ES-I3 (cell line): ENCODE measurements around the gene PTCHD4.
"Not testable (repeated sequence)": the region's sequence is repeated elsewhere in the genome, so short reads cannot be mapped to it uniquely, and the experiment has no call there.

Source experiments
- H3K36me3 ChIP-seq: 2 replicates; pipeline ENCODE4 v1.6.1; 2013; ENCODE audit warnings: mild to moderate bottlenecking, low read length, control low read depth, moderate library complexity; ENCODE audit not compliant: insufficient read depth
- H3K4me1 ChIP-seq: 2 replicates; pipeline ENCODE4 v1.6.1; 2013; ENCODE audit warnings: mild to moderate bottlenecking, control low read depth, low read length; ENCODE audit not compliant: insufficient read depth
- H3K9ac ChIP-seq: 2 replicates; pipeline ENCODE4 v1.6.1; 2013; ENCODE audit warnings: low read depth, mild to moderate bottlenecking, low read length, moderate library complexity
- H3K9me3 ChIP-seq: 2 replicates; pipeline ENCODE4 v1.6.1; 2013; ENCODE audit warnings: mild to moderate bottlenecking, low read length, moderate library complexity; ENCODE audit not compliant: control insufficient read depth, insufficient read depth

PTCHD4 gene

GRCh38 chr6:48111143-48111506 is at the start of gene PTCHD4:
TSS of gene PTCHD4 (minus strand) at chr6:48111197. CDS start at chr6:48068957, 42,240 bp downstream.
- no peaks in the 10 kb centered on the region for H3K36me3 ChIP-seq
- no peaks in the 10 kb centered on the region for H3K9me3 ChIP-seq
- H3K9ac ChIP-seq: peak within 1 kb of the TSS; percentile 86
- peaks cover 24% of the 10 kb centered on the region; the same call in 1 of the 2 replicates for H3K4me1 ChIP-seq

DNA sequence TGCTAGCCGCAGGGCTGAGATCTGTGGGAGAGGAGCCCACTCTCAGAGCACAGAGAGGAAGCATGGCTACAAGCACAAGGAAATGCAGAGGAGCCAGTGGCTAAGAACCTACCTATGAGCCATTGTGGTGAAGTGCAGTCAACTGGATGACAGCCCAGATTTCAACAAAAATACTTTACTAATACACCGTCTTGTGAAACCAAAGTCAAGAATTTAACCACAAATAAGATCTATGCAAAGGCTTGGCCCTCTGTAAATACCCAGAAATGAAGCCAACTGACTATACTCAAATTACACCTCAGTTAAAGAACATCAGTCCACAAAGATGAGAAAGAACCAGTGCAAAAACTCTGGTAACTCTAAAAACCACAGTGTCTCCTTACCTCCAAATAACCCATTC is 40.1 kb upstream of the PTCHD4 start:
- Histone ChIP-seq H3K36me3 (no peaks in the 10 kb centered on the region), H3K4me1 (no peaks in the 10 kb centered on the region), H3K9ac (no peak overlapping the region), H3K9me3 (peaks cover 6% of the 10 kb centered on the region)

DNA sequence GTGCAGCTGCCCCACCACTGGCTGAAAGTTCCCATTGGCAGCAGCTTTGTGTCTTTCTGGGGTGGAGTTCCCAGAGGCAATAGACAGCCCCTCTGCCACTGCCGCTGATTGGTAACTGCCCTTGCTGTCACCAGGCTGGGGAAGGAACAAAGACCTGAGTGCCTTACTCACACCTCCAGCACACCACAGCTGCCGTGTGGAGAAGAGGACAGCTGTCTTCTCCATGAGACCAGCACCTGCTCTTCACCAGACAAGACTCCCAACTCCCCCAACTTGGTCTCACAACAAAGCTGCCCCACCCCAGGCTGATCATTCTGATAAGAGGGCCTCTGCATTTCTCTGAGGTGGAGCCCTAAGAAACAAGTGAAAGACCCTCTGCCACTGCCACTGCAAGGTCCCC is 39.7 kb upstream of the PTCHD4 start:
- Histone ChIP-seq H3K9ac (no peak overlapping the region), H3K36me3 (no peaks in the 10 kb centered on the region), H3K9me3 (peaks cover 6% of the 10 kb centered on the region), H3K4me1 (no peaks in the 10 kb centered on the region)

GRCh38 chr6:48147051-48147450 is 36.1 kb upstream of the PTCHD4 start:
- no peak overlapping the region for H3K9ac ChIP-seq
- no peaks in the 10 kb centered on the region for H3K4me1 ChIP-seq
- H3K9me3 ChIP-seq: peaks cover 3% of the 10 kb centered on the region
- no peaks in the 10 kb centered on the region for H3K36me3 ChIP-seq

DNA sequence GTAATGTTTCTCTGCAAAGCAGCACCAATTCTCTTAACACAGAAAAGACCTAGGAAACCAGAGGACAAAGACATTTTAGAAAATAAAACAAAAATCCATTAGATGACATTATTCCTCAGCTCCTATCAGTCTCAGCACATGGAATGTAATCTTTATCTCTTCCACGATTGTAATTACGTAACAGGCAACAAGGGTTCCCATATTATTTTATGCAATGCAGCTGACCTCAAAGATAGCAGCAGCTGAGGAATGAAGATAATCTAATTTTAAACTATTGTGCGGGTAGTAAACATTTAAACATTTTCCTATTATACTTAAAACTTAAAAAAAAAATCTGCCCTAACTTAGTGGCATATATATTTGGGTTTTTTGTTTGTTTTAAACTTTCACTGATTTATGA is 33.0 kb upstream of the PTCHD4 start:
- H3K36me3 ChIP-seq: no peaks in the 10 kb centered on the region
- no peak overlapping the region for H3K9ac ChIP-seq
- H3K9me3 ChIP-seq: no peaks in the 10 kb centered on the region
- H3K4me1 ChIP-seq: no peaks in the 10 kb centered on the region

GRCh38 chr6:48141975-48142374 is 31.0 kb upstream of the PTCHD4 start:
- Histone ChIP-seq H3K4me1 (0 out of 2 replicates have a peak, but pooled peaks cover under 1% of the 10 kb centered on the region), H3K9ac (no peak overlapping the region), H3K9me3 (no peaks in the 10 kb centered on the region), H3K36me3 (no peaks in the 10 kb centered on the region)

DNA sequence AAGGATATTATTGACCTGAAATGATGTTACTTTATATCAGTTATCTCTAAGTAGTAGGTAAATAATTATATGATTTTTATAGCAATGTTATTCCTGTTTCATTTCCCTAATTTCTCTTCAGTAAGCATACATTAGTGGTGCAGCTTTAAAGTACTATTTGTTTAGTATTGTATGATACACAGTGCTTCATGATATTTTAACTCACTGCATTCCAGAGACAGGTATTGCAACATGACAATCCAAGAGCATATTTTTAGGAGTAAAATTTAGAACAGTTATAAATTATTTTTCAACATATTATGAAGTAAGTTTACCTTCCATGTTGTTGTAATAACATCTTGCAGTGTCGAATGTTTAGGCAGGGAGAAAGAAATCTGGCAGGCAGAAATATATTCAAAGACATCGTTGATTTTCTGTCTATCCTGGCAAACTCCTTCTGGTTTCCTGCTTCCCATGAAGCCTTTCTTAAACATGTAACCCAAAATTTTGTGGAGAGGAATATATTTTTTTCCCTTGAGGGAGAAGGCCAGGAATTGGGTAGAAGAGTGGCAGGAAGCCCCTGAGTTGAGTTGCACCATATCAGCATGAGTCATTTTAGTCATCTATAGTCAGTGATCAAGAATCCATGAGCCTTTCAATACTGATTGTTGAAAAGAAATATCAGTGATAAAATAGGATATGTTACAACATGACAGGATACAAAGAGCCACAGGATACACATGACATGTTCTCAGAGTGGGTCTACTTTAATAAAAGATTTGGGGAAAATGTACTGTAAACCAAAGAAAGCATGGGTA is 29.0 kb upstream of the PTCHD4 start:
- no peak overlapping the region for H3K9ac ChIP-seq
- no peaks in the 10 kb centered on the region for H3K9me3 ChIP-seq
- H3K36me3 ChIP-seq: no peaks in the 10 kb centered on the region
- H3K4me1 ChIP-seq: peaks cover 7% of the 10 kb centered on the region

GRCh38 chr6:48136856-48137255 is 25.9 kb upstream of the PTCHD4 start:
- Histone ChIP-seq H3K9me3 (no peaks in the 10 kb centered on the region), H3K9ac (no peak overlapping the region), H3K4me1 (peaks cover 7% of the 10 kb centered on the region), H3K36me3 (no peaks in the 10 kb centered on the region)

DNA sequence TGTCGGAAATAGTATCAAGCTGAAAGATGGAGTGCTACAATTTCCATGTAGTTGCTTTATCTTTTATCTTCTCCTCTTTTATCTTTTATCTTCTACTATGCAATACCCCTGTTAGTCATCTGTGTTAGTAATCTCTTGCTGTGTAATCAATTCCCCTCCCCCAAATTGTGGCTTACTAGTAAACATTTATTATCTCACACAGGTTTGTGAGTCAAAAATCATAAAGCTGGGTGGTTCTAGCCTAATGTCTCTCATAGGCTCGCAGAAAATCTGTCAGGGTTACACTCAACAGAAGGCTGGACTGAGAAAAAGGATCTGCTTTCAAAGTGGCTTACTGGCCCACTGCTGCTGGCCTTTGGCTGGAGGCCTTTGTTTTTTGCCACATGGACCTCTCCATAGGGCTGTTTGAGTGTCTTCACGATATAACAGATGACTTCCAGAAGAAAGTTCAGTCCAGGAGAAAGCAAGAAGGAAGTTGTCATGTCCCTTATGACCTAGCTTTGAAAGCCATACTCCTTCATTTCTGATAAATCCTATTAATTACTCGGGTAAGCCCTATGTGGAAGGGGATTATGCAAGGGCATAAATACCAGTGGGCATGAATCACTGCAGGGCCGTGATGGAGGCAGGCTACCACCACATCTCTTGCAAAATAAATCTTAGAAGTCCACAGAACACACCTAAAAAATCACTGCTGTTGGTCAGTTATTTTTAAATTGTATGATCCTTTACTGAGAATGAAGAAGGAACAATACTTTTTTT is 24.5 kb upstream of the PTCHD4 start:
- no peak overlapping the region for H3K9ac ChIP-seq
- H3K9me3 ChIP-seq: no peaks in the 10 kb centered on the region
- no peaks in the 10 kb centered on the region for H3K36me3 ChIP-seq
- H3K4me1 ChIP-seq: peaks cover 7% of the 10 kb centered on the region

- Histone ChIP-seq H3K36me3 (no peaks in the 10 kb centered on the region), H3K9ac (no peak overlapping the region), H3K9me3 (no peaks in the 10 kb centered on the region), H3K4me1 (peaks cover 7% of the 10 kb centered on the region)
Measured at GRCh38 chr6:48134246-48134645, 23.2 kb upstream of the PTCHD4 start.

DNA sequence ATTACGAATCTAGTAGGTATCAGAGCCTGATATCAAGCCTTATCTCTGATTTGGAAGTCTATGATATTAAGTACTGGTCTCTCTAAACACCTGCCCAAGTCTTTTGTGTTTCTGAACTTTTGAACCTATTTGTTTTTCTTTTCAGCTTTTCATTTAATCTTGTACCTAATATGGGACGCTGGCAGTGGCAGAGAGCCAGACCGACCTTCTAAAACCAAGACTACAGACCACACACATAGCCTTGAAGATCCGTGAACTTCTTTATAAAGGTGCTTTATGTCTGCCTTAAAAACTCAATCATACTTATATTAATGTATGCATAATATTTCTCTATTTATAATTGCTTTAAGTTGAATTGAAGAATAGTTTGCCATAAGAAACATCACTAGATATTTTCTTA is 12.6 kb upstream of the PTCHD4 start:
- H3K9ac ChIP-seq: no peak overlapping the region
- H3K36me3 ChIP-seq: no peaks in the 10 kb centered on the region
- no peaks in the 10 kb centered on the region for H3K9me3 ChIP-seq
- H3K4me1 ChIP-seq: no peaks in the 10 kb centered on the region

- not testable (repeated sequence) for H3K36me3 ChIP-seq, H3K9ac ChIP-seq, H3K4me1 ChIP-seq, H3K9me3 ChIP-seq
Measured at GRCh38 chr6:48121983-48122749, 11.2 kb upstream of the PTCHD4 start.

GRCh38 chr6:48116699-48117645 is 6.0 kb upstream of the PTCHD4 start:
- Histone ChIP-seq H3K9ac (no peak overlapping the region), H3K9me3 (no peaks in the 10 kb centered on the region), H3K4me1 (peaks cover 16% of the 10 kb centered on the region; the same call in 1 of the 2 replicates), H3K36me3 (no peaks in the 10 kb centered on the region)

DNA sequence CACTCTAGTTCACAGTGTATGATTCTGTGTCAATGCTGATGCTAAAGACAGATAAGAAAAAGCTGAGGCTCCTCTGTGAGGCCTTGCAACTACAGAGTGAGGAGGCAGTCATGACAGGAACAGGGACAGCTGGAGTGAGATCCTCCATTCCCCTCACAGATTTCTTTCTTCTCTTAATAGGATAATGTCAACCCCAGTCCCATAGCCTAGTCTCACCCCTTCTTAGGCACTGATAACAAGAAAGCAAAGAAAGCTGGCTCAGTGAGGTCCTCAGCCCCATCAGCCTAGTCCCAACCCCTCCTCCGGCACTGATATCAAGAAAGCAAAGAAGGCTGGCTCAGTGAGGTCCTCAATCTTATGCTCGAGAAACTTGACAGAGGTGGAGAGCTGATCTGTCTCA is 2.1 kb upstream of the PTCHD4 start:
- H3K4me1 ChIP-seq: peaks cover 24% of the 10 kb centered on the region; the same call in 1 of the 2 replicates

More for the DNA sequence above, 2.1 kb upstream of the PTCHD4 start:
- H3K36me3 ChIP-seq: no peaks in the 10 kb centered on the region
- no peak overlapping the region for H3K9ac ChIP-seq
- no peaks in the 10 kb centered on the region for H3K9me3 ChIP-seq
